Inflammatory macrophage treated with lipopolysaccharide for 1 hour (primary cell): Measurements from ENCODE around the gene PCID2.
"Not testable (repeated sequence)": the region's sequence is repeated elsewhere in the genome, so short reads cannot be mapped to it uniquely, and the experiment has no call there.

Experiments used
- DNase-seq, 2 donors: peaks; one replicate each; pipeline ENCODE4 v3.0.0-alpha.2; 2020 to 2022

PCID2 gene

GRCh38 chr13:113162783-113163685 is 45.4 kb downstream of the PCID2 start:
- no peak for DNase-seq

GRCh38 chr13:113161975-113162374 is 46.5 kb downstream of the PCID2 start:
- DNase-seq = not testable (repeated sequence)

DNA sequence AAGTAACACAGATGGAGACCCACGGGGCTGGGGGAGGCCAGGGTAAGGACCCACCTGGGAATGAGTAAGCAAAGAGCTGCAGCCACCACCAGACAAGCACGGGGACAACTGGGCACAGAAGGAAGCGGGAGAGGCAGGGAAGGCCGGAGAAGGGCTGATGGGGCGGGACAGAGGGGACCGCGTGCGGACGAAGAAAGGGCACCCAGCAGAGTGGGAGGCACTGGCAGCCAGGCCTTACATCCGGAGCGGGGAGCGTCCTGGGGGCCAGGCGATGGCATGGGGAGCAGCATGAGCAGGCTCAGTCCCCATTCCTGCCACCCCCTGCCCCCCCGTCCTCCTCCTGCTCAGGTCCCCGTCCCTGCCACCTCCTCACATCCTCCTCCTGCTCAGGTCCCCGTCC is 47.0 kb downstream of the PCID2 start:
- DNase-seq = no peak

DNA sequence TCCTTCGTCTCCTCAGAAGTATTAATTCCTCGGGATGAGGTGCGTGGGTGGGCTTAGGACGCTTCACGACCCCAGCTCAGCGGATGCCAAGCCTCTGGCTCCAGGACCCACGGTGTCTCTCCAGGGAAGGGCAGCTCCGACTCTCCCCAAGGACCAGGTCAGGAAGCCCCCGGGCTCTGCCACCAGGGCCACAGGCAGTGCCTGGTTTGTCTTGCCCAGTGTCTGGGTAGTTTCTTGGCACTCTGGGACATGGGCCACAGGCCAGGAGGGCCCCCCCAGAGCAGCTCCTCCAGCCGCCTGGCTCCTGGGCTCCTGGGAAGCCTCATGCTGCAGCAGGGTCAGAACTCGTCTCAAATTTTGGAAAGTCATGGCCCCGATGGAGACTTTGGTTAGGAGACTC is 47.5 kb downstream of the PCID2 start:
- DNase-seq = no peak

DNA sequence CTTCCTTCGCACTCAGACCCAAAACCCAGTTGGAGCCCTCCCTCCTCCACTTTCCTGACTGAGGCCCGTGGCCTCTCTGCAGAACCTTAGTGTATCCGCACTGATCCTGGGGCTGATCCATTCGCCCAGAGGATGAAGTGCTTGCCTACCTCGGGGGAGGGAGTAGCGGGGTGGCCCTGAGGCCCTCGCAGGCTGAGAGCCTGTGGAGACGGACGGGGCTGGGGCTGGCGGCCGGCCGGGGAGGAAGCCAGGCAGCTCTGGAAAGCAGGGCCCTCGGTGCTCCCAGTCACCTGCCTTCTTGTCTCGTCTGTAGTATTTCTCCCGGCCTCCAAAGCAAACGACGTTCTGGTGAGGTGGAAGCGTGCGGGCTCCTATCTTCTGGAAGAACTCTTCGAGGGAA is 48.8 kb downstream of the PCID2 start:
- no peak for DNase-seq

DNA sequence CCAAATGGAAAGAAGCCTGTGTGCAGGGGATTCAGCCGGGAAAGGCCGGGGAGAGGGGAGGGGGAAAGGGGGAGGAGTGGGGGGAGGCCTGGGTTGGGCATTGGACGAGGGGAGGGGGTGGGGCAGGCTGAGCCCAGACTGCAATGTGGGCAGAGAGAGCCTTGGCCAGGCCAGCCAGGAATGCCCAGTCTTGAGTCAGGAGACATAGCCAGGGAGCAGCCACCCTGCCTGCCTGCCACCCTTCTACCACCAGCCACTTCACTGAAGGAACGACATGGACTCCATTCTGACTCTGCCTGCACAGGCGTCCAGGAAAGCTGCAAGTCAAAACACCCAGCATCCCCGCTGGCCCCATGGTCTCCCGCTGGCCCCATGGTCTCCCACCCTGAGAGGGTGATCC is 49.5 kb downstream of the PCID2 start:
- no peak for DNase-seq

- no peak for DNase-seq
Observed at GRCh38 chr13:113157929-113158747, 50.3 kb downstream of the PCID2 start, which contains the start of gene PROZ. Gene PROZ (plus strand): TSS chr13:113158648. CDS start chr13:113158661, 13 bp downstream.

DNA sequence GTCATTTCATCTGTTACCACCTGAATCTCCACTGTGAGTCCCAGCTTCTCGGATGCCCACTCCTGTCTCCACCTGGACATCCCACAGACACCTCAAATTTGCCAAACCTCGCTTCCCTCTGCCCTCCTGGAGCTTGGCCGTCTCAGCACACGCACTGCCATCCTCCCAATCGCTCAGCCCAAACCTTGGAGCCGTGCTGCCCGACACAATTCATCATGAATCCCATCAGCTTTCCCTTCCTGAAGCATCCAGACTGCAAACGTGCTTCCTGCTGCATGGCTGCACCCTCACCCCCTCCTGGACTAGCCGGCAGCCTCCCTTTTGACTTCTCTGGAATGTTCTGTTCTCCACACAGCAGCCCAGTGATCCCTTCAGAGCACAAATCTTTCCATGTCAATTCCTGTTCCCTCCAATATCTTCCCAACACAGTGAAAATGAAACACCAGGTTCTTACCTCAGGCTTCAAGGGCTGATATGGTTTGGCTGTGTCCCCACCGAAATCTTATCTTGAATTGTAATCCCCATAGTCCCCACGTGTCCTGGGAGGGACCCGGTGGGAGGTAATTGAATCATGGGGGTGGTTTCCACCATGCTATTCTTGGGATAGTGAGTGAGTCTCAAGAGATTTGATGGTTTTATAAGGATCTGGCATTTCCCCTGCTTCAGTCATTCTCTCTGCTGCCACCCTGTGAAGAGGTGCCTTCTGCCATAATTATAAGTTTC is 51.1 kb downstream of the PCID2 start:
- DNase-seq = no peak

GRCh38 chr13:113155982-113156655 is 52.4 kb downstream of the PCID2 start:
- no peak for DNase-seq

DNA sequence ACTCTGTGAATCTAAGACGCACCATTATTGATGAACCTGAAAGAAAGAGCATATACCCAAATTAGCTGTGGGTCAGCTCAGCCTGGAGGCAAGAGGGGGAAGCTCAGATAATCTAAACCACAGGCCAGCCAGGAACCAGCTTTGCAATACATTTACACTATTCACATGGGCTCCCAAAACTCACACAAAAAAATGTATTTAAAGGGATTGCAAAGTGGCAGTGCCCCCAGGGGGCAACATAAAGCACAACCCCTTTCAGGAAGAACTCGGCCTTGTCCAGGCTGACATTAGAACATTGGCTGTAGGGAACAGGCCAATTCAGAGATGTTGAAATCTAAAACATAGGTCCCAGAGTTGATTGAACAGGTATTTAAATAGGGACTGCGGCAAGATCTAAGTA is 53.3 kb downstream of the PCID2 start:
- DNase-seq = no peak

GRCh38 chr13:113153810-113154748 is 54.4 kb downstream of the PCID2 start:
- peak in 1 of 2 donors; percentile 38 for DNase-seq

DNA sequence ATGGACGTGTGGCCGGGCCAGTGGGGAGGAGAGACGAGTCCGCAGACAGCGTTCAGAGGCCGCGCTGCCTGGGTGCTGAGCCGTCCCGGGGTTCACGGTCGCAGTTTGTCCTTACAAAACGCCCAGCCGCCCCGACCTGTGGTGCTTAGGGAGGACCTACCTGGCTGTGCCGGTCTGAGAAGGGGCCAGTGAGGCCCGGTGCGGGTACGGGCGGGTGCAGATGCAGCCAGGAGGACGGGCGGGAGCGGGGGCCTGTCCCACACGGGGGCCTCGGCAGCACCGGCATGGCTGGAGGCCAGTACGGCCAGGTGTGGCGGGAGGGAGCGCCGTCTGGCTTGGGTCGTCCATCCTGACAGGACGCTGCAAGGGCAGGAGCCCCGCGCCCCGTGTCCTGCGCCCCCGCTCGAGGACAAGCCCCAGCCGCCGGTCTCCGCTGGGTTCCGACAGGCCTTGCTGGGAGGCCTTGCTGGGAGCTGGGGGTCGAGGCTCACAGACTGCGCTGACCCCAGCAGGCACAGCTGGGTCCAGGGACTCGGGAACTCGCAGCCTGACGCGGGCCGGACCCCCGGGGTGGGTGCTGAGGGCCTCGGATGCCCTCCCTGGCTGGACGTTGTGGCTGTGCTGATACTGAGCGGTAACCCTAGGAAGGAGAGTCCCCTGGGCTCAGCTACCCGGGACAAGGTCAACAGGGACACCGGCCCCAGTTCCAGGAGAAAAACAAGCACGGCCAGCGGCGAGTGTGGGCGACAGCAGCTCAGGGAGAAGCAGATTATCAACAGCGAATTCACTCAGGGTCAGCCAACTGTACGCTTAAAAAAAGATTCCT is 55.3 kb downstream of the PCID2 start:
- DNase-seq = peak; percentile 24 to 31

DNA sequence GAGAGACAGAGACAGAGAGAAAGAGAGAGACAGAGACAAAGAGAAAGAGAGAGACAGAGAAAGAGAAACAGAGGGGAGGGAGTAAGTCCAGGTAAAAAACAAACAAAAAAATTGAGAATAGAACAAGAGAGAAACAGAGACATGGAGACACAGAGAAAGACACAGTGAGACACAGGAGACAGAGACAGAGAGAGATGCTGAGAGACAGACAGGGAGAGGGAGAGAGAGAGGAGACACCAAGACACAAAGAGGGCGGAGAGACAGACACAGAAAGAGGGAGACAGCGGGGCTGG is 55.8 kb downstream of the PCID2 start:
- DNase-seq = no peak

DNA sequence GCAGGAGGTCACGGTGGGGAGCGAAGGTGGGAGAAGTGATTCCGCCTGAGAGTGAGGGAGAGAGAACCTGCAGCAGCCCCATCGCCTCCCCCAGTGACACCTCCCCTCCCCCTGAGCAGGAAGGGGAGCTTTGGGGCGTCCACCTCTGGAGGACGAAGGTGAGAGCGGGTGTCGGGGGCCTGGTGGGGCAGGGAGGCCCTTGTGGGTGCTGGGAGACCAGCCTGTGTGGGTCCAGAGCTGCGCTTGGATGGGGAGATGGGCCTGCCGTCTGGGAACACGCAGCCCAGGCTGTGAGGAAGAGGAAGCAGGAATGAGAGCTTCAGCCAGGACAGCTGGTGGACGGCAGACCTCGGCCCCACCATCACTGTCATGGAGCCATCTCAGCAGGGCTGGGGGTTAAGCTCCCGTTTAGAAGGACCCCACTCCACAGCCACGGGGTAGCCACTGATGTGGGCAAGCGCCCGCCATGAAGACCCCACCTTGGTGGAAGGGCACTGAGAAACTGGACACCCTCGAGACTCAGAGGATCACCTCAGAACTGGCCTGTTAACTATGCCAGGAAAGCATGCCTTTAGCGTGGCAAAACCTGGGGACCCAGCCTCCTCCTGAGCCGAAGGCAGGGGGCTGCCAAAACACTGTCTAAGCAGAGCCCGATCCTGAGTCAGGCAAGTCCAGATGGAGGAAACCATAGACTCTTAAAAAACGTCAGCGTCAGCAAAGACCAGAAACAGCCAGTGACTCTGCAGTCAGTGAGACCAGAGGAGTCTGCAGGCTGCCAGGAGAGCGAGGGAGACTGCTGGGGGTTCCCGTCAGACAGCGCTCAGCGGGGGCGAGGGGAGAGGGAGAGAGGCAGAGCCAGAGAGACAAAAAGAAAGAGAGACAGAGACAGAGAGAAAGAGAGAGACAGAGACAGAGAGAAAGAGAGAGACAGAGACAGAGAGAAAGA is 56.5 kb downstream of the PCID2 start:
- DNase-seq = peak; percentile 48 to 51

DNA sequence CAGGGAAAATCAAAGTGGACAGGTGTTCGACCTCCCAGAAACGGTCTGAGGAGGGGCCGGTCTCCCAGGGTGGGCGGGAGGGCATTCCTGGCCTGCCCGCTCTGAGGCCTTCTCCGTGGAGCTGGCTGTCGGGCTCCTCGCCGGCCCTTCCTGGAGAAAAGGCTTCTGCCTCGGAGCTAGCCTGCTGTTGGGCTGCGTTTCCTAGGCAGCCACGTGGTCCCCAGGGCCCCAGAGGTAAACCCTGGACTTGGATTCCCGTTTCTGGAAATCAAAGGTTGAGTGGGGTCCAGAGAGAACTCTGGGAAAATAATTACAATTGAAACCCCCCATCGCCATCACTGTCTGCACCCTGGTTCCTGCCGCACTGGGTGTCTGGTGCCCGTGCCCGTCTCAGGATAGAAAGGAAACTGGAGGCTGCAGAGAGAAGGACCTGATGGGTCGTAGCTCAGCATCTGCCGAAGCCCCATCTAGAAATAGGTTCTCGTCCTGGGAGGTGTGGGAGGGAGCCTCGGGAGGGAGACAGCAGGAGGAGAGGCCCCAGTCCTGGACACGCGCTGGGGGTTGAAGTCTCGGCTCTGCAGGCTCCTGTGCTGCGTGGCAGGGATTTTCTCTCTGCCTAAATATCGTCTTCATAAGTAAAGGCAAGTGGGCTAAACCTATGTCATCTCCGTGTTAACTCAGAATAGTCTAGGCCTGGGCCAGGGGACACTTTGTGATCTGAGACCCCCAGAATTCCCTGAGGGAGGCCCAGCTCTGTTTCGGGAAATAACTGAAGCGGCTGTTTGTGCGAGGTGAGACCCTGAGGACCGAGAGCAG is 57.7 kb downstream of the PCID2 start:
- no peak for DNase-seq

- DNase-seq = no peak
Observed at GRCh38 chr13:113149711-113150549, 58.5 kb downstream of the PCID2 start.

GRCh38 chr13:113148940-113149503 is 59.4 kb downstream of the PCID2 start:
- DNase-seq = no peak
